Kidney epithelial cell (primary cell): ENCODE data around the gene MED22. TPM values are rescaled to one million over a fixed set of nuclear protein-coding genes. Genes with fewer than 3 reads are reported as not detected.

ENCODE experiments used
- DNase-seq: peaks from one replicate; pipeline ENCODE4 v3.0.0-alpha.2; 2010; ENCODE audit warnings: low read depth
- H3K27me3 ChIP-seq: 2 replicates; pipeline ENCODE4 v1.6.0; 2011; ENCODE audit warnings: low read length; ENCODE audit not compliant: control insufficient read depth, insufficient read depth
- H3K36me3 ChIP-seq: 2 replicates; pipeline ENCODE4 v1.5.1; 2011; ENCODE audit warnings: low read length; ENCODE audit not compliant: control insufficient read depth, insufficient read depth
- H3K4me3 ChIP-seq: 2 replicates; pipeline ENCODE4 v1.5.1; 2011; ENCODE audit warnings: low read depth, mild to moderate bottlenecking, control low read depth, low read length
- CTCF ChIP-seq: IDR thresholded peaks from 2 replicates; pipeline ENCODE4 v1.5.1; 2011; ENCODE audit warnings: mild to moderate bottlenecking, moderate library complexity, low read length, control low read depth, inconsistent platforms; ENCODE audit not compliant: insufficient read depth, poor library complexity, severe bottlenecking
- total RNA-seq: library from RNA; depleted of rRNA; stranded (reverse); fragments of >200 nt; gene quantifications from 2 replicates; pipeline ENCODE4 v1.2.3, GENCODE V29; 2015

The MED22 gene
- total RNA-seq, 1 donor from 2014 or later, result 51.8 TPM

GRCh38 chr9:133384736-133385321 is 36.9 kb upstream of the MED22 start:
- no peaks in the 10 kb centered on the region for H3K27me3 ChIP-seq
- no peak for TF ChIP-seq CTCF
- H3K36me3 ChIP-seq, result no peaks in the 10 kb centered on the region
- DNase-seq, result no peak
- H3K4me3 ChIP-seq, result no peak overlapping the region

GRCh38 chr9:133383438-133383837 is 35.5 kb upstream of the MED22 start:
- H3K4me3 ChIP-seq, result no peak overlapping the region
- DNase-seq, result no peak
- no peaks in the 10 kb centered on the region for H3K27me3 ChIP-seq
- H3K36me3 ChIP-seq, result no peaks in the 10 kb centered on the region
- no peak for TF ChIP-seq CTCF

- H3K36me3 ChIP-seq, result no peaks in the 10 kb centered on the region
- H3K4me3 ChIP-seq, result no peak overlapping the region
- no peak for TF ChIP-seq CTCF
- no peak for DNase-seq
- H3K27me3 ChIP-seq, result no peaks in the 10 kb centered on the region
These were observed 34.7 kb upstream of the MED22 start for GRCh38 chr9:133382507-133383141.

GRCh38 chr9:133380734-133381133 is 32.8 kb upstream of the MED22 start:
- Histone ChIP-seq H3K4me3 (no peak overlapping the region), H3K27me3 (no peaks in the 10 kb centered on the region)
- no peak for DNase-seq

GRCh38 chr9:133379153-133380086 is 31.5 kb upstream of the MED22 start:
- no peaks in the 10 kb centered on the region for H3K27me3 ChIP-seq

More at GRCh38 chr9:133380734-133381133, 32.8 kb upstream of the MED22 start:
- no peaks in the 10 kb centered on the region for H3K36me3 ChIP-seq
- TF ChIP-seq CTCF, result no peak

More at GRCh38 chr9:133379153-133380086, 31.5 kb upstream of the MED22 start:
- no peak for DNase-seq
- Histone ChIP-seq H3K4me3 (no peak overlapping the region), H3K36me3 (no peaks in the 10 kb centered on the region)
- TF ChIP-seq CTCF, result no peak
